HT1080 (cell line): ENCODE results near the gene CTXN3. TPM values are rescaled to one million over a fixed set of nuclear protein-coding genes. Genes with fewer than 3 reads are reported as not detected.

Source experiments
- DNase-seq: peaks from one replicate; pipeline ENCODE4 v3.0.0-alpha.2; 2015; ENCODE audit warnings: low read depth
- polyA plus RNA-seq, 2 experiments: library from polyadenylated mRNA; depleted of rRNA; stranded (reverse); fragments of >200 nt; gene quantifications; 2 replicates each; pipeline ENCODE4 v1.2.3, GENCODE V29; 2015
- total RNA-seq: library from RNA; depleted of rRNA; stranded (reverse); fragments of >200 nt; shearing (Covaris generic); gene quantifications from 2 replicates; pipeline ENCODE4 v1.2.3, GENCODE V29; 2014; rRNA removed

The CTXN3 gene
- not detected in 2 replicates for total RNA-seq
- polyA plus RNA-seq (2015; cell fraction: cytosol; rRNA removed), result not detected in 2 replicates
- polyA plus RNA-seq (2015; cell fraction: nucleus; rRNA removed), result not detected in 2 replicates

DNA sequence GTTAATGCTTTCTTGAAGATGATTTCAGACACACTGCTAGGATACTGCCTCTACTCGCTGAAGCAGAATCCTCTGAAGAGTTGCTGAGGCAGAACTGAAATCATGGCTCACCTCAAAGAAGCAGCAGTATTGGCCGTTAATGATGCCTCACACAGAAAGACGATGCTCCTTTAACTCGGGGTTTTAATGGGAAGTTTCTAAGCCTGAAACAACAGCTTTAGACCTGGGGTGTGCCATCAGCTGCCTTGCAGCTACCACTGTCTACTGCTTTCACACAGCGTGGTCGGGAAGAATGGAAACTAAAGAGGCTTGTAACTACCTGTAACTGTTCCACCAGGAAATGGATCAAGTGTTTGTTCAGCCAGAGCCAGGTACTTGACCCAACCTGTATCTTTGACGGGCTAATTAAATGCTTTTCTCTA, at the start of gene CTXN3:
CTXN3 (plus strand) TSS at position 65 of the 422 bp plus-strand sequence. CDS start 8,440 bp downstream, outside the sequence.
- no peak for DNase-seq

DNA sequence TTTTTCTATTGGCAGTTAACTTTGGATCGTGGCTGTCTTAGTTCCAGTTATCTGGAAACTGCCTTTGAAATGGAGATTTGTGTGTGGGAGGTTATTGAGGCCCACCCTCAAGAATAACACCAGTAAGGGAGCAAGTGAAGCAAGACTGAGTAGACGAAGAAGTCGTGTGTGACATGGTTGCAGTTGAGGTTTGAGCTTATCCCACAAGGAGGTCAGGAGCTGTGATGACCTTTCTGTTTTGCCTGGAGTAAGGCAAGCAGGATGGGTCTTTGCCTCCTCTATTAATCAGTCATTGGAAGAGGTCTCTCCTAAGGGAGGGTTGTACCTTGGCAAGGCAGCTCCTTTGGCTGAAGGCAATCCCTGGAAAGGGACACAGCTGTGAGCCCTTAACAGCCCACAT, 49.6 kb upstream of the CTXN3 start:
- DNase-seq, result no peak

DNA sequence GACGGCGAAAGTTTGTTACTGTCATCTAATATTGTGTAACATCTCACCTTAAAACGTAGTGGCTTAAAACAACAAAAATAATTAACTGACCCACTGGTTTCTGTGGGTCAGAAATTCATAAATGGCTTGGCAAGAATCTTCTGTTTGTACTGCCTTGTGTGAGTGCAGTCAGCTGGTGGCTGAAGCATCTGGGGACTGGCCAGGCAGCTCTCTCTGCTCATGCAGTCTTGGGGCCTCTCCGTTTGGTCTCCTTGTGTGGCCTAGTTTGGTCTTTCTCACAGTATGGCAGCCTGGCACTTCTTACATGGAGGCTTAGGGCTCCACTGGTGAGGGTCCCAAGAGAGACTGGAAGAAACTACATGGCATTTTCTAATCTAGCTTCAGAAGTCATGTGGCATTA, 49.0 kb upstream of the CTXN3 start:
- DNase-seq, result no peak

DNA sequence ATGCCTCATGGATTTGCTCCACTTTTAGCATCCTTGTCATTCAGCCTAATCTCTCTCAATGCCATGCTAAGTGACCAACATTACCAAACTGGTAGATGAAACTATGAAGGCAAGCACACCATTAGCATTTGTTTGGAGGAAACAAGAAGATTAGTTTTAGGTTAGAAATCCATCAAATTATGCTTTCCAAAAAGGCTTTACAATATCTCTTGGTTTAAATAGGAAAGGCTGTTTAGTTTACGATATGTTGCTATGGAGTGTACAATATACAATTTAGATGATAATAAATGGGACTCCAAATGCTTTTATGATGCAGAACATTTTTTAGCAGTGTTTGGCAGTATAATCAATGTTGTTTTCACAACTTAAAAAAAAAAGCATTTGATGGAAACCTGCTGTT, 47.8 kb upstream of the CTXN3 start:
- DNase-seq, result no peak

DNA sequence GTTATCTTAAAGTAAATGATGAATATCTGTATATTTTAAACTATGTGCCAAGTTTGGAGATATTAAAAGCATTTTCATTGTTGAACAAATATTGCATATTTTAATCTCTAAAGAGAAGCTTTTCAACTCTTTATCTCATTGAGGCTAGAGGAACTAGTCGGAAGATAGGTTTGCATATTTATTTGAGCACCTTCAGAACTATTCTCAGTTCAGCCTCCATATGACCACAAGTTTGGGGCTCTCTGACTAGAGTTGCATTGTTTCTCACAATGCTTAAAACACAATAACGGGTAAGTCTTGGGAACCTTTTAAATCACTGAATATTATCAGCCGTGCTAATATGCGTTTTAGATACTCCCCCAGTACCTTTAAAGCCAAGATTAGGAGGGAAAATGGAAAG, 47.3 kb upstream of the CTXN3 start:
- no peak for DNase-seq

DNA sequence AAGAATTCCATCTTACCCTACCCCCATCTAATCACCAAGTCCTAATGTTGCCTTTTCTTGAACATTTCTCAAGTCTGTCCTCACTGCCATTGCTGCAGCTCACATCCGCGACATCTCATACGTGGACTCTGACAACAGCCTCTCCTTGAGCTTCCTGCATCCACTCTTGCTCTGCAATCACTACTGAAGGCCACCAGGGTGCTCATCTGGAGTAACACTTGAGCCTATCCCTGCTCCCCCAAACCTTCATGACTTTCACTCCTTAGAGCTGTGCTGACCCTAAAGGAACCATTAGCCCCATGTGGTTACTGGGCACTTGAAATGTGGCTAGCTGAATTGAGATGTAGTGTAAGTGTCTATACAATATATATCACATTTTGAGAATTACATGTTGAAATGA, 46.4 kb upstream of the CTXN3 start:
- DNase-seq, result no peak

DNA sequence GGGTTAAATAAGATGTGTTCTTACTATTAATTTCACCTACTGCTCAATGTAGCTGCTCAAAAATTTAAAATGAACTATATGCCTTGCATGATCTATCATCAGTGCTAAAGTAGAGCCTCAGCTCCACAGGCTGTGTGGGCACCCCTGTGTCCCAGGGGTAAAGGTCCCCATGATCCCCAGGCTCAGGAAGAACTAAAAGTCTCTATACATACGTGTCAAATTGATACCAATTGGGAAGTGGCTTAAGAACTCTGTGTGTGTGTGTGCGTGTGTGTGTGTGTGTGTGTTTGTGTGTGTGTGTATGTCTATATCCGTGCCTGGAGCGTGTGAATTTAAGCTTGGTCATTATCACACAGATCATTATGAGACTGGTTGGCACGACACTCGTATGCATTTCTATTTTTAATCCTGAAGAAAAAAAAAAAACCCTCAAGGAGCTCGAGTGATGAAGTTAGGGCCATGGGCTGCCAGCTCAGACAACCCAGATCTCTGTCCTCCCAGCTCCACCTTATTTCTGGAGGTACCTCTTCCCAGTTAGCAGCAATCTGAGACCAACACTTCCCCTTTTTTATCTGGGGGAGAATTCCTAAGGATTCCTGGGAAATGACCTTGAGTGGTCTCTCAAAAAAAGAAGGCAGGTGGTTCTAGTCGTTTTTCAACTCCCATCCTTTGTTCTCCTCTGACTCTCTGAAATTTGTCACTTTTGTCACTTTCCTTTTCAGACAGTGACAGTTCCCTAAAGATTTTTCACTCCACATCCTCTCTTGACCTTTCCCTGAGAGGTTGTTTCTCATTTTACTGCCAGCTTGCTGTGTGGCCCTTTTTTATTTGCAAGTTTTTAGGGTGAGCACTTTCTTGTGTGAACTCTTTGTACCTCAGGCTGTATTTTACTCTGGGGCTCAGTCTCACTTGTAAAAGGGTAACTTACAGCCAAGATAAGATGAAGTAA, 45.7 kb upstream of the CTXN3 start:
- DNase-seq, result no peak

DNA sequence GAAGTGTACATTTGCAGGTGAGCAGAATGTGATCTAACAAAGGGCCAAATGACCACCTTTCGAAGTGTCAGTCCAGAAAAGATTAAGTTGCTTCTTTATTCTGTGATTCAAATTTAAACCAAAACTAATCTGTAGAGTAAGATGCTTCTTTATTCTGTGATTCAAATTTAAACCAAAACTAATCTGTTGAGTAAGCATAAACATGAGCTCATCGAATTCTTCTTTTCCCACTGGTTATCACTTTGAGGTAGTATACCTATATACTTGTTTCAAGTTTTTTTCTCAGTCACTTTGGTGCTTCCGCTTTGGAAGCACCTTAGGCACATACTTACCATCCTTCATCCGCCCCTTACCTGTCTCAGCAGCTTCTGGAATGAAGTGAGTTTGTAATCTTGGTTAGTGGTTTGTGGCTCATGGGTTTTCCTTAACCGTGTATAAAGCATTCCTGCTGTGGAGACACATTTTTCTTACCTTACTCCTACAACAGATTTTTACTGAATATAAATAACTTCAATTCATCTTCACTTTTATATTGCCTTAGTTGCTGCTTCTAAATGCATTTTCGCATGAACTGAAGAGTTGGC, 40.7 kb upstream of the CTXN3 start:
- DNase-seq, result no peak

DNA sequence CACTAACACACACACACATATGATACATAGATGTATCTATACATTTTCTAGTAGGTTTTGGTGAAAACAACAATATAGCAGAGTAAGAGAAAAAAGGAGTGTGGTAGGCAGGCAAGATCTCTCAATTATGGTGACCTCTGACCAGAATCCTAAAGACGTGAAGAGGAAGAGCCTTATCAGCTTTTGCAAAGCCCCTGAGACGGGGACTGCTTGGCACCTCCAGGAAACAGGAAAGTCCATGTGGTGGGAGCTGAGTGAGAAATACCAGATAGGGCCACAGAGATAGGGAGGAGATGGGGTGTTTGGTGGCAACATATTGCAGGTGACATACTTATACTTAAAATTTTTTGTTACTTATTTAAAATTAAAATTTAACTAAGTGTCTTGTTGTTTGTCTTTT, 39.9 kb upstream of the CTXN3 start:
- no peak for DNase-seq

DNA sequence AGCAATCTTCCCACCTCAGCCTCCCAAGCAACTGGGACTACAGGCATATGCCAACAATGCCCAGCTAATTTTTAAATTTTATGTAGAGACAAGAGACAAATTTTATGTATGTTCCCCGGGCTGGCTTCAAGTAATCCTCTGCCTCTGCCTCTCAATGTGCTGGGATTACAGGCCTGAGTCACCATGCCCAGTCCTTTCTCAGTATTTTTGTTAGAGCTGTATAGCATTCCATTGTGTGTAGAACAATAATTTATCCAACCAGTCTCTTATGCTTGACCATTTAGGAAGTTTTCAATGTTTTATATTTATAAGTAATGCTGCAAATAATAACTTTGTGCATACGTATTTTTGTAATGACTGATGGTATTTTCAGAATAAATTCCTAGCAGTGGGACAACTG, 38.9 kb upstream of the CTXN3 start:
- DNase-seq, result no peak

DNA sequence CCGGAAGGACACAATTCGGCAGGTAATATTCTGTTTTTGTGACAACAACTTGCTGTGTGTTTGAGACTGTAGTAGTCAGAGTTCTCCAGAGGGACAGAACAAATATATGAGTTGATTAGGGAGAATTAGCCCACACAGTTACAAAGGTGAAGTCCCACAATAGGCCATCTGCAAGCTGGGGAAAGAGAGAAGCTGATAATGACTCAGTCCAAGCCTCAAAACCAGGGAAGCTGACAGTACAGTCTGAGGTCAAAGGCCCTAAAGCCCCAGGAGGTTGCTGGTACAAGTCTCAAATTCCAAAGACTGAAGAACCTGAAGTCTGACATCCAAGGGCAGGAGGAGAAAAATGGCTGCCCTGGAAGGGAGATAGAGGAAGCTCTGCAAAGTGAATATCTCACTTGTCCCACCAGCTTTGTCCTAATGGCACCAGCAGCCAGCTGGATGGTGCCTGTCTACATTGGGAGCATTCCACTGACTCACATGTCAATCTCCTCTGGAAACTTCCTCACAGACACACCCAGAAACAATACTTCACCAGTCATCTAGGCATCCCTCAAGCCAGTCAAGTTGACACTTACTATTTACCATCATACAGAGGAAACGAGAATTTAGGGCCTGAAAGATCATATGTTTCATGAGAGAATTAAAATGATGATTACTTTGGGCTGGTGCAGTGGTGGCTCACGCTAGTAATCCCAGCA, 36.3 kb upstream of the CTXN3 start:
- DNase-seq, result peak; percentile 18

DNA sequence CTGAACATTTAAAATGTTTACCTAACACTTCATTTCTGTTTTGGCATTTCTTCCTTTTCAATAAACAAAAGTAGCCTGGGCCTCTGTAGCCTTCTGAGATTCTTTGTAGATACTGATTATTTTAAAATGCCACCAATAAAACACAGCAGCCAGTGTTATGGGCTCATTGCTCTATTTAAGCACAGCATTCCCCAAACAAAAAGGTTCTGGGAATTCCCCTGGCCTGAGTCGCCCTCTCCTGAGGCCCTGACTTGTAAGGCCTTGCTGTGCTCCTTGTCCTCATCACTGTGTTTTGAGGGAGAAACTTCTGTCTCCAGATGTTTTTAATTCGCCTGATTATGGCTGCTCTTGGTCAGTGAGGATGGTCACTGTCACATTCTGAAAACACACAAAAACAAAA, 33.0 kb upstream of the CTXN3 start:
- no peak for DNase-seq

DNA sequence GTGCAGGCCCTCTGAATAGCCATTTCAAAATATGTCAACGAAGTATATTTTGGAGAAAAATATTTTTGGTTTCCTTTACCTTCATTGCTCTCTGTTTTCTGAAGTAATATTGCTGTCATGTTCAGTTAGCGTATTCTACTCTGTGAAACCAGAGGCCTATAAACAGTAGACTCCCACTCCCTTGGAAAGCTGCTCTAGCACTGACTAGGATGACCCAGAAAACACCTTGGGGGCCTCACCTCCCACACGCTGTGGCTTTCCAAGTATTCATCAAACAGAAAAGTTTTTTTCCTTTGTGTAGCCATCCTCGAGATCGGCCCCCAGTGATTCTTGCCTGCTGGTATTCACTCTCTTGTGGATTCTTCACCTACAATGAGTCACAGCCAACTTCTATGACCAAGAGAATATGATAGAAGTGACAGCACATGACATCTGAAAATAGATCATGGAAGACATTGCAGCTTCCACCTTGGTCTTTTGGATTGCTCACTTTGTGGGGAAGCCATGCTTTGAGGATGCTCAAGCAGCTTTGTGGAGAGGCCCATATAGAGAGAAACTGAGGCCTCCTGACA, 28.9 kb upstream of the CTXN3 start:
- DNase-seq, result no peak

DNA sequence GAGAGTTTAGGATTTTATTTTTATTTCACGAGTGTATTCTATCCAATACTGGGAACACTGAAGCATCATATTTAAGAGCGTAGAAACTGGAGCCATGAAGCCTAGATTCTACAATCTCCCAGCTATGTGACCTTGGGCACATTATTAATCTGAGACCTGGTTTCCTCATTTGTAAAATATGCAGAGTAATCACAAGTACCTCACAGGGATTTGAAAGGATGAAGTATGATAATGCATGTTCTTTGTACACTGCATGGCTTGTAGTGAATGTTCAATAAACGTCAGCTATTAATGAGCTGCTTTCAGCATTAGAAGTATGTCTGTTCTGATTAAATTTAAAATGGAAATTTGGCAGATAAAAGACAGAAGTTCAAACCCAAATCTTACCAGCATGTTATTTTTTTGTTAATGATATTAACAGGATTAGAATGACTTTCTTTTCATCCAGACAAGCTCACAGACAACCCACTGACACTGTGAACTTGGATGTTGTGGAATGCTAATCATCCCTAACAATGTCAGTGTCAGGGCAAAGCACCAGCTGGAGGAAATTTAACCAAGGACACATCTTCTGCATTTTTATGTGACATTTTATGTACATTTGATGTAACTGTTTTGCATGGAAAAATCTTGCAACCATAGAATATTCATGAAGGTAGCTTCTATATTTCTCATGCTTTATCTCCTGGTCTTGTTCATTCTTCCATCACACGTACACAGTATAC, 27.1 kb upstream of the CTXN3 start:
- no peak for DNase-seq

DNA sequence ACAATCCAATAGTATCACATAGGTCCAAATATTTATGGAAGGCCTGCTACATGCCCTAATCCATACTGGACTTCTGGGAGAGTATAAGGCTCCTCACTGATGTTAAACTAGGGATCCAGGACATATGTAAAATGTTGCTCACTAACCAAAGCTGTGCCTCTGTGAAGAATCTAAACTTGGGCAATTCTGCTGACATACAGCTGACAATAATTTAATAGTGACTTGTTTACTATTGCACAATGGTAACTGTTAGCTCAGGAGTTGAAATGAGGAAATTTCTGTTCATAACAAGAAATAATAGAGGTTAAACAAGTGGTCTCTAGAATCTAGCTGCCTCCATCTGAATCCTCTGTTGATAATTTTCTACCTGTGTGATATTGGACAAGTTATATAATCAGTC, 14.9 kb upstream of the CTXN3 start:
- no peak for DNase-seq

DNA sequence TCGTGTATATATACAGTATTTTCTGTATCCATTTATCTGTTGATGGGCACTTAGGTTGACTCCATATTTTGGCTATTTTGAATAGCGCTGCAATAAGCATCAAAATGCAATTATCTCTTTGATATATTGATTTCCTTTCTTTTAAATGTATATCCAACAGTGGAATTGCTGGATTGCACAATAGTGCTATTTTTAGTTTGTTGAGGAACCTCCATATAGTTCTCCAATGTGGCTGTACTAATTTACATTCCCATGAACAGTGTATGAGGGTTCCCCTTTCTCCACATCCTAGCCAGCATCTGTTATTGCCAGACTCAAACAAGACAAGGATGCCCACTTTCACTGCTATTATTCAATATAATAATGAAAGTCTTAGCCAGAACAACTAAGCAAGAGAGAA, 9.1 kb upstream of the CTXN3 start:
- no peak for DNase-seq

DNA sequence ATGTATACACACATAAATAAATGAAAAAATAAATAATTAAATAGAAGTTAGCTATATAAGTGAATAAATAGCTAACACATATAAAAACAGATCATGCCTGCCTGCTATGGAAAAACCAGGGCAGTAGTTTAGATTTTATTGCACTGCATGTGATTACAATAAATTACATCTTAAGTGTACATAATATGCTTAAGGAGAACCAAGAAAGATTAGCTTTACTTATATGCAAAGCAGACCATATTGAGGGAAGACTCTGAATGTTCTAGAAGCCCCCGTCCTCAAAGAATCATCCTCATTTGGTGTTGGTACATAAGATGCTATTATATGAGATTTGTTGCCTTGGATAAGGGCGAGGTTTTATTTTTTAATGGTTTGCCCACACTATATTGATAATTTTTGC, 5.9 kb upstream of the CTXN3 start:
- no peak for DNase-seq

DNA sequence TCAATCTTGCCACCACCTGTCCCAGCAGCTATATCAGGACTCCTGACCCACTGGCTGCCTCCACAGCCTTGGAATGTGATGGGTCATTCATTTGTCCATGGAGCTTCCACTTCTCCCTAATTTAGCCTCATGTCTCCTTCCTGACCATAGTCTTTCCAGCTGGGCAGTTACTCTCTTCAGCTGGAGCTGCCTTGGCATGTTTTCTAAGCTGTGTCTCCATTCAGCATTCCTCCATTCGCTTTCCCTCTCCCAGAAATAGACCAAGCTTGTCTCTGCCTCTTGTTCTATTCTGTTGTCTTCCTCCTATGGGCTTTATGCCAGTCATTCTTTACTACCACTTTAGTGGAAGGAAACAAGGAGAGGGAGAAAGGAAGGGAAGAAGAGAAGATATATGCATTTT, 5.3 kb upstream of the CTXN3 start:
- no peak for DNase-seq

DNA sequence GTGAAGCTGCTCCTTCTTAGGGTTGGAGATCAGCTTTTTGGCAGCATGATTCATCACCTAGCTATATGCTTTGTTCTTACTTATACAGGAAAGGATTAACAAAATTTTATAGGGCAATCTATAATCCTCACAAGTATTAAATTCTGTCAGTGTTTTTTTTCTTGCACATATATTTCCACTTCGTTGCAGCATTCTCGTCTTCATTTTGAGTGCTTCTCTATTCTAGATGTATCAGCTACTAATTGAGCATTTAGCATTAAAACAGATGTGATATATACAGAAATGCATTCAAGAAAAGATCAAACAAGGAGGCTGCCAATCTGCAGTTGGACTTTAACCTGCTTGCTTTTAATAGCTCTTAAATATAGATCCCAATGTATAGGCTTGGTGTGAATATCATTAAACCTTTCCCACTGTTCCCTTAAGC, 3.6 kb upstream of the CTXN3 start:
- DNase-seq, result no peak

DNA sequence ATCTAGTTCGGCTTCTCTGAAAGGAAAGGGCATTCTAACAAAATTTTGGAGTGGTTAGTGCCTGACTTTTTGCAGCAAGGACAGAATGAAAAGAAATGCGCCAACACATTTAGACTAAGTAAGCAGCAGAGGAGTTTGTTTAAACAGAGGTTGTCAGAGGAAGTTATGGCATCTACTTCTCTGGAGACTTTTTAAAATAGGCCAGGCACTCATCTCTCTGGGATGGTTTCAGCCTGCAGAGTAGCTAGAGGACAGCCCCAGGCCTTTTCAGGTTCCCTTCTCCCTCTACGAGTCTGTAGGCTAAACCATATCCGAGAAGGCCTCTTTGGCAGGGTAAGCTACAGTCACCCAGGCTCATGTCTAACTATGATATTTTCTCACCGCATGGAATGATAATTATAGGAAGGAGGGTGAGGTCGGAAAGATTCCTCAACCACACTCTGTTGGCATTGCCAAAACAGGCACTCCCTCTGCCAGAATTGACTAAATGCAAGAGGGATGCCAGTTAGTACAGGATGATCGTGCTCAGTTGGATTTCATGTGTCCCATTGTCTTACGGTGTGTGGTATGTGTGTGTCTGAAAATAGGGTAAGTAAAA, 1.4 kb upstream of the CTXN3 start:
- no peak for DNase-seq

DNA sequence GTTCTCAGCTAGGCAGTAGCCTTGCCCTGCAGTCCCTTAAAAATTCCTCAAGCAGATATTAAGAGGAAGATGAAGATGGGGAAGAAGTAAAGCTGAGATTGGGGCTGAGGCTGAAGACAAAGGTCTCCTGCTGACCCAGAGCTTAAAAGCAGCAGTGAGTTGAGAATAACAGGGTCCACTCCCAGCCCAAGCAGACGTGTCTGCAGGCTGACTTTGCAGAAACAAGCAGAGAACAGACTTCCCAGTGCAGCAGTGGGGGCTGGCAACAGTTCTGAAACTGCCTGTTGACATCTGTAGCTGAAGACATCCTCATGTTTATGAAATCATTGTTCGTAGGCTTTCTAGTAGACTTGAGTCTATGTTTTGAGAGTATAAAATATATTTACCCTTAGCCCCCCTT, 1.1 kb downstream of the CTXN3 start:
- DNase-seq, result no peak
